HepG2 (cell line): Measurements from ENCODE around the gene PIP5K1C.

Source experiments
- ARNT ChIP-seq: fragments of 450-650 bp; IDR thresholded peaks from 2 replicates; pipeline ENCODE4 v1.6.1; 2017
- CAMTA2 ChIP-seq: sonication (generic); formaldehyde crosslinking; IDR thresholded peaks from 2 replicates; pipeline ENCODE4 v1.4.0; 2020; ENCODE audit warnings: mild to moderate bottlenecking, missing genetic modification reagents, borderline replicate concordance
- CREB1 ChIP-seq, 2 experiments: fragments of 450-650 bp in 1 of 2; IDR thresholded peaks; 2 replicates each; pipeline ENCODE4 v1.6.1; 2016 to 2017; ENCODE audit warnings: control low read depth in 1 of 2, mild to moderate bottlenecking in 1 of 2, missing compliant biosample characterization in 1 of 2, missing genetic modification characterization in 1 of 2
- ESRRA ChIP-seq: sonication (generic); formaldehyde crosslinking; IDR thresholded peaks from 2 replicates; pipeline ENCODE4 v1.5.1; 2020; ENCODE audit warnings: mild to moderate bottlenecking, low read depth, missing genetic modification reagents
- FOXO1 ChIP-seq: sonication (generic); formaldehyde crosslinking; IDR thresholded peaks from 2 replicates; pipeline ENCODE4 v1.4.0; 2020; ENCODE audit warnings: missing genetic modification reagents
- HDAC6 ChIP-seq: fragments of 200-600 bp; sonication (generic); IDR thresholded peaks from 2 replicates; pipeline ENCODE4 v1.7.0; 2017; ENCODE audit warnings: mild to moderate bottlenecking, antibody characterized with exemption, low read length, low read depth
- SP2 ChIP-seq: sonication (generic); formaldehyde crosslinking; IDR thresholded peaks from 2 replicates; pipeline ENCODE4 v1.5.1; 2020; ENCODE audit warnings: mild to moderate bottlenecking, missing genetic modification reagents
- ZNF24 ChIP-seq: fragments of 450-650 bp; IDR thresholded peaks from 2 replicates; pipeline ENCODE4 v1.6.1; 2017; ENCODE audit warnings: antibody characterized with exemption, mild to moderate bottlenecking
- ZNF777 ChIP-seq: sonication (generic); formaldehyde crosslinking; IDR thresholded peaks from 2 replicates; pipeline ENCODE4 v1.4.0; 2020; ENCODE audit warnings: missing genetic modification reagents
- TF ChIP-seq, protein P1 (sequence below): sonication (generic); formaldehyde crosslinking; IDR thresholded peaks from 2 replicates; pipeline ENCODE4 v1.5.0; 2020; ENCODE audit warnings: mild to moderate bottlenecking, missing genetic modification reagents, moderate library complexity
- TF ChIP-seq, protein P2 (sequence below), 2 experiments: sonication (generic) in 1 of 2; formaldehyde crosslinking in 1 of 2; IDR thresholded peaks; 2 replicates each; pipeline versions ENCODE4 v1.6.1 to v1.9.0; 2014 to 2022; ENCODE audit warnings: antibody characterized with exemption in 1 of 2, borderline replicate concordance in 1 of 2, inconsistent platforms in 1 of 2, low read depth in 1 of 2, missing genetic modification reagents in 1 of 2

DNA sequence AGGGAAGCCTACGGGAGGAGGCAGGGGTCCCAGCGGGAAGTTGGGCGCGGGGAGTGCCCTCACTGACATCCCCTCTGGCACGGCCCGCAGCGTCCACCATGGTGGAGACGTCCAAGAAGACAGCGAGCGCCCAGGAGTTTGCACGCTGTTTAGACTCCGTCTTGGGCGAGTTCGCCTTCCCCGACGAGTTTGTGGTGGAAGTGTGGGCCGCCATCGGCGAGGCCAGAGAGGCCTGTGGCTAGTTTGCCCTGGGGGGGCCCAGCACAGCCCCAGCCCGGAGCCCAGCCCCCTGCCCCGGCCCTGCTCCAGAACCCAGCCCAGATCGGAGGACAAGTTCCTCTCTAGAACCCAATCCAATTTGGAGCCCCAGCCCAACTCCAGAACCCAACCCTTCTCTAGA is 110.3 kb downstream of the PIP5K1C start:
- TF ChIP-seq SP2 = no peak
- TF ChIP-seq, protein P1, sequence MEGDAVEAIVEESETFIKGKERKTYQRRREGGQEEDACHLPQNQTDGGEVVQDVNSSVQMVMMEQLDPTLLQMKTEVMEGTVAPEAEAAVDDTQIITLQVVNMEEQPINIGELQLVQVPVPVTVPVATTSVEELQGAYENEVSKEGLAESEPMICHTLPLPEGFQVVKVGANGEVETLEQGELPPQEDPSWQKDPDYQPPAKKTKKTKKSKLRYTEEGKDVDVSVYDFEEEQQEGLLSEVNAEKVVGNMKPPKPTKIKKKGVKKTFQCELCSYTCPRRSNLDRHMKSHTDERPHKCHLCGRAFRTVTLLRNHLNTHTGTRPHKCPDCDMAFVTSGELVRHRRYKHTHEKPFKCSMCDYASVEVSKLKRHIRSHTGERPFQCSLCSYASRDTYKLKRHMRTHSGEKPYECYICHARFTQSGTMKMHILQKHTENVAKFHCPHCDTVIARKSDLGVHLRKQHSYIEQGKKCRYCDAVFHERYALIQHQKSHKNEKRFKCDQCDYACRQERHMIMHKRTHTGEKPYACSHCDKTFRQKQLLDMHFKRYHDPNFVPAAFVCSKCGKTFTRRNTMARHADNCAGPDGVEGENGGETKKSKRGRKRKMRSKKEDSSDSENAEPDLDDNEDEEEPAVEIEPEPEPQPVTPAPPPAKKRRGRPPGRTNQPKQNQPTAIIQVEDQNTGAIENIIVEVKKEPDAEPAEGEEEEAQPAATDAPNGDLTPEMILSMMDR (CRISPR knock-in tag) = no peak
- no peak for TF ChIP-seq ARNT
- TF ChIP-seq HDAC6 = no peak
- TF ChIP-seq FOXO1 (CRISPR knock-in tag) = no peak
- TF ChIP-seq, protein P2, sequence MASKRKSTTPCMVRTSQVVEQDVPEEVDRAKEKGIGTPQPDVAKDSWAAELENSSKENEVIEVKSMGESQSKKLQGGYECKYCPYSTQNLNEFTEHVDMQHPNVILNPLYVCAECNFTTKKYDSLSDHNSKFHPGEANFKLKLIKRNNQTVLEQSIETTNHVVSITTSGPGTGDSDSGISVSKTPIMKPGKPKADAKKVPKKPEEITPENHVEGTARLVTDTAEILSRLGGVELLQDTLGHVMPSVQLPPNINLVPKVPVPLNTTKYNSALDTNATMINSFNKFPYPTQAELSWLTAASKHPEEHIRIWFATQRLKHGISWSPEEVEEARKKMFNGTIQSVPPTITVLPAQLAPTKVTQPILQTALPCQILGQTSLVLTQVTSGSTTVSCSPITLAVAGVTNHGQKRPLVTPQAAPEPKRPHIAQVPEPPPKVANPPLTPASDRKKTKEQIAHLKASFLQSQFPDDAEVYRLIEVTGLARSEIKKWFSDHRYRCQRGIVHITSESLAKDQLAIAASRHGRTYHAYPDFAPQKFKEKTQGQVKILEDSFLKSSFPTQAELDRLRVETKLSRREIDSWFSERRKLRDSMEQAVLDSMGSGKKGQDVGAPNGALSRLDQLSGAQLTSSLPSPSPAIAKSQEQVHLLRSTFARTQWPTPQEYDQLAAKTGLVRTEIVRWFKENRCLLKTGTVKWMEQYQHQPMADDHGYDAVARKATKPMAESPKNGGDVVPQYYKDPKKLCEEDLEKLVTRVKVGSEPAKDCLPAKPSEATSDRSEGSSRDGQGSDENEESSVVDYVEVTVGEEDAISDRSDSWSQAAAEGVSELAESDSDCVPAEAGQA (IDR thresholded peaks at IDR 0.05; ENCODE audit: low read depth) = no peak
- TF ChIP-seq, protein P2 (CRISPR knock-in tag; IDR thresholded peaks at IDR 0.05; ENCODE audit: borderline replicate concordance) = no peak
- TF ChIP-seq ESRRA (CRISPR knock-in tag) = no peak
- no peak for TF ChIP-seq CREB1 (IDR thresholded peaks at IDR 0.05)
- no peak for TF ChIP-seq CREB1 (CRISPR knock-in tag; IDR thresholded peaks at IDR 0.05)
- no peak for TF ChIP-seq ZNF24
- no peak for TF ChIP-seq ZNF777 (CRISPR knock-in tag)
- no peak for TF ChIP-seq CAMTA2 (CRISPR knock-in tag)
